Tibial nerve (tissue), 4 donors: ENCODE results near the gene LACRT. TPM values are rescaled to one million over a fixed set of nuclear protein-coding genes. Genes with fewer than 3 reads are reported as not detected.
"Not testable (repeated sequence)": the region's sequence is repeated elsewhere in the genome, so short reads cannot be mapped to it uniquely, and the experiment has no call there.

ENCODE experiments used
- DNase-seq, 2 donors: peaks; one replicate each; pipeline ENCODE4 v3.0.0-alpha.2; 2019; ENCODE audit warnings: low spot score in 2 of 2
- H3K27ac ChIP-seq, 4 donors: fragments of 200-600 bp; sonication (generic) in 3 of 4; one replicate each; pipeline ENCODE4 v1.5.1; 2017 to 2019; ENCODE audit warnings: mild to moderate bottlenecking in 1 of 4
- H3K27me3 ChIP-seq, 2 donors: fragments of 200-600 bp; sonication (generic) in 1 of 2; one replicate each; pipeline versions ENCODE4 v1.5.1 to v1.6.0; 2017 to 2019
- H3K36me3 ChIP-seq, 3 donors: fragments of 200-600 bp; sonication (generic); one replicate each; pipeline ENCODE4 v1.5.1; 2018 to 2019
- H3K4me1 ChIP-seq, 4 donors: fragments of 200-600 bp; sonication (generic) in 3 of 4; one replicate each; pipeline ENCODE4 v1.5.1; 2017 to 2019
- H3K4me3 ChIP-seq, 4 donors: fragments of 200-600 bp; sonication (generic) in 3 of 4; one replicate each; pipeline ENCODE4 v1.5.1; 2017 to 2019; ENCODE audit warnings: mild to moderate bottlenecking in 1 of 4, moderate library complexity in 1 of 4
- H3K9me3 ChIP-seq, 4 donors: fragments of 200-600 bp; sonication (generic) in 3 of 4; one replicate each; pipeline ENCODE4 v1.5.1; 2017 to 2019
- EP300 ChIP-seq, 2 donors: sonication (generic); formaldehyde crosslinking; IDR thresholded peaks; one replicate each; pipeline ENCODE4 v1.6.1; 2017; ENCODE audit warnings: antibody characterized with exemption in 2 of 2, mild to moderate bottlenecking in 1 of 2
- POLR2A ChIP-seq, 2 donors: fragments of 450-650 bp; IDR thresholded peaks; one replicate each; pipeline ENCODE4 v1.6.1; 2017; ENCODE audit warnings: antibody characterized with exemption in 2 of 2, mild to moderate bottlenecking in 2 of 2, moderate library complexity in 2 of 2
- WGBS, 2 donors: methylation state at CpG; one replicate each; pipeline ENCODE4 v1.1.5; 2018; 5-methylcytosine and 5-hydroxymethylcytosine counted together
- total RNA-seq, 4 donors: library from RNA; depleted of rRNA; stranded (reverse); fragments of >200 nt; gene quantifications; one replicate each; pipeline ENCODE4 v1.1.0, GENCODE V29; 2016
- TF ChIP-seq, protein P1 (sequence below), 5 experiments: fragments of 200-600 bp in 3 of 5; fragments of 450-650 bp in 2 of 5; sonication (generic) in 3 of 5; IDR thresholded peaks; one replicate each; pipeline ENCODE4 v1.5.1; 2016 to 2019; ENCODE audit warnings: antibody characterized with exemption in 5 of 5, mild to moderate bottlenecking in 3 of 5, moderate library complexity in 2 of 5

Gene LACRT
- total RNA-seq, 4 donors from 2014 or later, result not detected

DNA sequence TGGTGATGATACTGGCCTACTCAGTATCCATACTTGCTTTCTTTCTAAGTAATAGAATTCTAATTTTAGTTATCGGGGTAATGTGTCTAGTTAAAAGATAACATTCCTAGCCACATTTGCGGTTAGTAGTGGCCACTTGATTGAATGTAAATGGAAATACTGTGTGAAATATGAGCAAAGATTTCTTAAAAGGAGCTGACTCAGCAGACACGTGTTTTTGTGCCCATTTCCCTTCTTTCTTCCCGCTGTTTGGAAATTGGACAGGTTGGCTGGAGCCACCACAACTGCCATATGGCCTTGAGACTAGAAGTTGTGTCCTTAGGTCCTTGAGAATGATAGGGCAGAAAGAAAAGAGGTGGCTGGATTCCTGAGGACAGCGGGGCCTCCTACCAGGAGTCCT is 33.2 kb upstream of the LACRT start:
- no peak overlapping the region for H3K27ac ChIP-seq
- H3K27me3 ChIP-seq, result no peaks in the 10 kb centered on the region
- no peak overlapping the region for H3K4me3 ChIP-seq
- H3K36me3 ChIP-seq, result no peaks in the 10 kb centered on the region
- no peak for DNase-seq
- H3K9me3 ChIP-seq, result no peaks in the 10 kb centered on the region
- 90 to 91% methylated on average over 5 of the region's 5 CpGs for WGBS, 2 donors
- TF ChIP-seq POLR2A (IDR thresholded peaks at IDR 0.05) (no peak), EP300 (IDR thresholded peaks at IDR 0.05) (no peak)
- TF ChIP-seq, protein P1, sequence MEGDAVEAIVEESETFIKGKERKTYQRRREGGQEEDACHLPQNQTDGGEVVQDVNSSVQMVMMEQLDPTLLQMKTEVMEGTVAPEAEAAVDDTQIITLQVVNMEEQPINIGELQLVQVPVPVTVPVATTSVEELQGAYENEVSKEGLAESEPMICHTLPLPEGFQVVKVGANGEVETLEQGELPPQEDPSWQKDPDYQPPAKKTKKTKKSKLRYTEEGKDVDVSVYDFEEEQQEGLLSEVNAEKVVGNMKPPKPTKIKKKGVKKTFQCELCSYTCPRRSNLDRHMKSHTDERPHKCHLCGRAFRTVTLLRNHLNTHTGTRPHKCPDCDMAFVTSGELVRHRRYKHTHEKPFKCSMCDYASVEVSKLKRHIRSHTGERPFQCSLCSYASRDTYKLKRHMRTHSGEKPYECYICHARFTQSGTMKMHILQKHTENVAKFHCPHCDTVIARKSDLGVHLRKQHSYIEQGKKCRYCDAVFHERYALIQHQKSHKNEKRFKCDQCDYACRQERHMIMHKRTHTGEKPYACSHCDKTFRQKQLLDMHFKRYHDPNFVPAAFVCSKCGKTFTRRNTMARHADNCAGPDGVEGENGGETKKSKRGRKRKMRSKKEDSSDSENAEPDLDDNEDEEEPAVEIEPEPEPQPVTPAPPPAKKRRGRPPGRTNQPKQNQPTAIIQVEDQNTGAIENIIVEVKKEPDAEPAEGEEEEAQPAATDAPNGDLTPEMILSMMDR (IDR thresholded peaks at IDR 0.05), result no peak
- no peaks in the 10 kb centered on the region for H3K4me1 ChIP-seq

DNA sequence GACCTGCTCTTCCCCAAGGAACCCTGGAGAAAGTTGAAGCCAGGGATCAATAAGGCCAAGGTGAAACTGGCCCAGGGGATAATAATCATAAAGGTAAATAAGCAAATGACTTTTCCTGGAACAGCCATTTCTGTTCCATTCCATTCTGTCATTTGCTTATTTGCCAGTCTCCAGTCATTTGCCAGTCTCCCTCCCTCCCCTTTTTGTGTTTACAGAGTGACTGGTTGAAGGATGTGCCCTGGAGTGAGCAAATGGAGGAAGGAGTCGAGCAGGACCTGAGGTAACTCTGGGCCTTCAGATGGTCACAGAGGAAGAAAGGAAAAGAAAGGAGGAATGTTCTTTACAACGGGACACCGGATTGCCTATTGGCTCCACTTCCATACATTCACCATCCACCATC is 31.3 kb upstream of the LACRT start:
- Histone ChIP-seq H3K27ac (no peak overlapping the region), H3K9me3 (no peaks in the 10 kb centered on the region), H3K27me3 (no peaks in the 10 kb centered on the region), H3K4me3 (no peak overlapping the region), H3K4me1 (no peaks in the 10 kb centered on the region), H3K36me3 (no peaks in the 10 kb centered on the region)
- 77 to 83% methylated on average over 3 of the region's 3 CpGs for WGBS, 2 donors
- DNase-seq, result no peak
- TF ChIP-seq, protein P1 (IDR thresholded peaks at IDR 0.05), result no peak
- no peak for TF ChIP-seq EP300 (IDR thresholded peaks at IDR 0.05)

GRCh38 chr12:54665022-54665635 is 30.4 kb upstream of the LACRT start:
- DNase-seq, H3K4me3 ChIP-seq, H3K4me1 ChIP-seq, H3K27me3 ChIP-seq, H3K9me3 ChIP-seq, H3K36me3 ChIP-seq, H3K27ac ChIP-seq: not testable (repeated sequence)
- 61% methylated on average over 3 of the region's 3 CpGs for WGBS, 2 donors

DNA sequence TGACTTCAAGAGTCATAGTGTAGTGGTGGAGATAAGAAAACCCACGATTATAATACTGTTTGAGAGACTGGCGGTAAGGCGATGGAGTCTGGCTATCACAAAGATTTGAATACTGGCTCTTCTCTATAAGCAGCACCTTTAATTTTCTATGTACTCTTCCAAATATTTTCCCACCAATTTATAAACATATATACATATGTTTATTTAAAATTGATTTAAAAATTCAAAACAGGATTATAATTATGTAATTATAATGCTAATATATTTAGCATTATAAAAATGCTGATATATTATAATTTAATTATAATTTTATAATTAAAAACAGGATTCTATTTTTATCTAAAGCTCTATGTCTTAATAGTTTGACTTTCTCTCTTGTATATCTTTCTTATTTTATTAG is 28.9 kb upstream of the LACRT start:
- 84 to 87% methylated on average over 3 of the region's 3 CpGs for WGBS, 2 donors
- TF ChIP-seq EP300 (IDR thresholded peaks at IDR 0.05), result no peak
- TF ChIP-seq, protein P1 (IDR thresholded peaks at IDR 0.05), result no peak
- TF ChIP-seq POLR2A (IDR thresholded peaks at IDR 0.05), result no peak
- no peak for DNase-seq
- Histone ChIP-seq H3K27me3 (no peaks in the 10 kb centered on the region), H3K4me3 (no peak overlapping the region), H3K9me3 (no peaks in the 10 kb centered on the region), H3K27ac (no peak overlapping the region), H3K4me1 (no peaks in the 10 kb centered on the region), H3K36me3 (no peaks in the 10 kb centered on the region)

DNA sequence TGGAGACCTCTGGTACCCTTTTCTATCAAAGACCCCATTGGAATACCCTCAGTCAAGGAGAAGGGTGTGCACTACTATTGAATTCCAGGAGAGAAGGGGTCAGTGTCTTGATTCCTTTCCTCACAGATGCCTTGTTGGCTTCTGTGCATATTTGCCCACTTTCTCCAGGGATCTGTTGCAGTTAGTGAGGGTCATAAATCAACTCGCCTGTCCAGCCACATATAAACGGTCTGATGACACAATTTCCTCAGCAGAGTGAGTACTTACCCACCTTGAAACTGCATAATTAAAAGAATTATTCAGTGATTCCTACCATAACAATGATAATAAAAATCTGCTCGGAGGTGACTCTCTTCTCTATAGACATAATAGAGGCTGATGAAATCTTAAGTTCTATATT is 27.3 kb upstream of the LACRT start:
- Histone ChIP-seq H3K9me3 (no peaks in the 10 kb centered on the region), H3K4me1 (no peaks in the 10 kb centered on the region), H3K27me3 (no peaks in the 10 kb centered on the region), H3K36me3 (no peaks in the 10 kb centered on the region), H3K27ac (no peak overlapping the region), H3K4me3 (no peak overlapping the region)
- 54% methylated on average over 3 of the region's 3 CpGs for WGBS, 2 donors
- no peak for DNase-seq
- TF ChIP-seq POLR2A (IDR thresholded peaks at IDR 0.05) (no peak), EP300 (IDR thresholded peaks at IDR 0.05) (no peak)
- TF ChIP-seq, protein P1 (IDR thresholded peaks at IDR 0.05), result no peak

DNA sequence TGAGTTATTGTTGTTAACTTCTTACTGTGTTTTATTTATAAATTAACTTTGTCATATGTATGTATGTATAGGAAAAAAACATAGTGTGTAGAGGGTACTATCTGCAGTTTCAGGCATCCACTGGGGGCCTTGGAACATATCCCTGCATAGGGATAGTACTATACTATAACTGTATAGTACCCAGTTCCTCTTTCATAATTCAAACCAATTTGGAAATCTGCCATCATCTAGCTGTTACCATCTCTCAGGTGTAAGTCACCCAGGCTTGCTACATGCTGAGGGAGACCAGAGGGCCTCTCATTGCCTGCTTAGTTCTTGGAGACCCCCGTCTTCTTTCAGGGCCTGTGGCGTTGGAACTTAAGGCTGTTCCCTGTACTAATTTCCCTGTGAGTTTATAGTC is 26.4 kb upstream of the LACRT start:
- Histone ChIP-seq H3K36me3 (no peaks in the 10 kb centered on the region), H3K4me3 (no peak overlapping the region), H3K27me3 (no peaks in the 10 kb centered on the region), H3K27ac (no peak overlapping the region), H3K9me3 (no peaks in the 10 kb centered on the region), H3K4me1 (no peaks in the 10 kb centered on the region)
- TF ChIP-seq EP300 (IDR thresholded peaks at IDR 0.05), result no peak
- TF ChIP-seq, protein P1 (IDR thresholded peaks at IDR 0.05), result no peak
- no peak for TF ChIP-seq POLR2A (IDR thresholded peaks at IDR 0.05)
- DNase-seq, result no peak
- WGBS, 2 donors, result 79 to 84% methylated on average over 2 of the region's 2 CpGs
